SK-N-MC (cell line): ENCODE results near the gene TUBB4B.
"Not testable (repeated sequence)": the region's sequence is repeated elsewhere in the genome, so short reads cannot be mapped to it uniquely, and the experiment has no call there.

Experiments
- DNase-seq: peaks from one replicate; pipeline ENCODE4 v3.0.0-alpha.2; 2011; ENCODE audit warnings: low read depth, low spot score
- H3K27ac ChIP-seq: fragments of 200-600 bp; sonication (generic); 2 replicates; pipeline ENCODE4 v1.5.1; 2016; ENCODE audit warnings: mixed run types
- H3K36me3 ChIP-seq: fragments of 200-600 bp; sonication (generic); 2 replicates; pipeline ENCODE4 v1.6.1; 2017; ENCODE audit warnings: antibody characterized with exemption, low read length, mixed read lengths; ENCODE audit not compliant: insufficient read depth
- H3K4me3 ChIP-seq: fragments of 200-600 bp; sonication (generic); 2 replicates; pipeline ENCODE4 v1.5.1; 2016
- H3K9ac ChIP-seq: fragments of 200-600 bp; sonication (generic); 2 replicates; pipeline ENCODE4 v1.8.0; 2017; ENCODE audit warnings: mixed run types, mixed read lengths; ENCODE audit not compliant: insufficient read length
- H3K9me3 ChIP-seq: fragments of 200-600 bp; sonication (generic); 2 replicates; pipeline ENCODE4 v1.6.1; 2017; ENCODE audit warnings: low read depth, mild to moderate bottlenecking, antibody characterized with exemption, low read length, moderate library complexity, mixed read lengths
- EZH2 ChIP-seq: fragments of 200-600 bp; sonication (generic); IDR thresholded peaks from one replicate; pipeline ENCODE4 v1.6.1; 2017; ENCODE audit warnings: antibody characterized with exemption
- FOXP2 ChIP-seq: optimal IDR thresholded peaks from 2 replicates; pipeline ENCODE3; 2011; ENCODE audit warnings: mild to moderate bottlenecking, moderate library complexity; ENCODE audit not compliant: insufficient read depth; ENCODE audit errors: extremely low read length, control extremely low read depth
- POLR2AphosphoS5 ChIP-seq: IDR thresholded peaks from 2 replicates; pipeline ENCODE4 v1.6.1; 2012; ENCODE audit warnings: mild to moderate bottlenecking, low read depth, low read length, borderline replicate concordance

Gene TUBB4B

DNA sequence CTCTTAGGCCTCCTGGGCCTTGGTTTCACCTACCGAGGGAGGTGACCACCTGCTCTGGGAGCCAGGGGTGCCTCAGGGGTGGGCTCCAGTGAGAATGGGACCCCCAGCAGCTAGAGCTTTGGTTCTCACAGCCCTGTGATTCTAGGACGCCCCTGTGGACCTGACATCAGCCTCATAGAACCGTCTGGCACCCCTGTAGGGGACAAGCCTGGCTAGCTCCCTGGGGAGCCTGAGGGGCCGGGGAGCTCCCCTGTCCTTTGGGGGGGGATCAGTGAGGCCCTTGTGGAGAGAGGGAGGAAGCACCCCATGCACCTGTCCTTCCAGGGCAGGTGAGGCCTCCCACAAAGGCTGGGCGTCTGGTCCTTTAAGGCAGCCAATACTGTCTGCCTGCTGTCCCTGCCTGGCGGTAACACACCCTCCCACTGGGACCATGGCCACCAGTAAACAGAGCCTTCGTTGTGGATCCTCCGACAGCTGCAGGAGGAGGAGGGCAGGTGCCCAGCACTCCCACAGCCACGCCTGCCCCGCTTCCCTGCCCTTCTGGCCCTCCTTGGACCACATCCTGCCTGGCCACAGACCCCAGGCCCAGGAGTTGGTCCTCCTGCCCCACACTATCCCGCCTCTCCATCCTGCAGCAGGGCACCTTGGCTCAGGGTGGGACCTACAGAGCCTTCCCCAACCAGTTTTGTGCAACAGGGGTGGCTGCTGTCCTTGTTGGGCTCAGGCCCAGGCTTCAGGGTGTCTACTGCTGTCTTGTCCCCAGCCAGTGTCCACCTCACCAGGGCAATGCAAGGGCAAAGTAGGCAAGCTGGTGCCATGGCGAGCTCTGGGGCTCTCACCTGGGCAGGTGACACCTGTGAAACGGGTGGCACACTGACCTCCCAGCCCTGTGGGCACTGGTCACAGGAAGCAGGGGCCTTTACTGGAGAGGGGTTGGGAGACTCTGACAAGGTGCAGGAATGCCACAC, 3.0 kb upstream of the TUBB4B start:
- H3K9ac ChIP-seq, result no peak overlapping the region
- TF ChIP-seq POLR2AphosphoS5 (no peak), FOXP2 (no peak), EZH2 (no peak)
- H3K4me3 ChIP-seq, result no peak overlapping the region
- no peak overlapping the region for H3K27ac ChIP-seq
- no peaks in the 10 kb centered on the region for H3K9me3 ChIP-seq
- no peak for DNase-seq
- H3K36me3 ChIP-seq, result peaks cover 14% of the 10 kb centered on the region

DNA sequence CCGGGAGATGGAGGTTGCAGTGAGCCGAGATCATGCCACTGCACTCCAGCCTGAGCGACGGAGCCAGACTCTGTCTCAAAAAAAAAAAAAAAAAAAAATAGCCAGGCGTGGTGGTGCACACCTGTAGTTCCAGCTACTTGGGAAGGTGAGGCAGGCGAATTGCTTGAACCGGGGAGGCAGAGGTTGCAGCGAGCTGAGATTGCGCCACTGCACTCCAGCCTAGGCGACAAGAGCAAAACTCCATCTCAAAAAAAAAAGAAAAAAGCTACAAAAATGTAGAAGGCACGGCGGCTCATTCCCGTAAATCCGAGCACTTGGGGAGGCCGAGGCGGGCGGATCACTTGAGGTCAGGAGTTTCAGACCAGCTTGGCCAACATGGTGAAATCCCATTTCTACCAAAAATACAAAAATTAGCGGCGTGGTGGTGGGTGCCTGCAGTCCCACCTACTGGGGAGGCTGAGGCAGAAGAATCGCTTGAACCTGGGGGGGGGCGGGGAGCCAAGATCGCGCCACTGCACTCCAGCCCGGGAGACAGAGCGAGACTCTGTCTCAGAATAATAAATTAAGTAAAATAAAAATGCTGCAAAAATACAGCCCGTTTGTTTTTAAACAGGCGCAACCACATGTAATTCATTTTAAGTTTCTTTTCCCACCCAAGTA, 1.4 kb upstream of the TUBB4B start:
- H3K9ac ChIP-seq, result peak overlapping the region; percentile 88
- not testable (repeated sequence) for H3K9me3 ChIP-seq, DNase-seq
- H3K4me3 ChIP-seq, result peak overlapping the region; percentile 80
- H3K36me3 ChIP-seq, result peaks cover 21% of the 10 kb centered on the region
- H3K27ac ChIP-seq, result peak overlapping the region; percentile 85

DNA sequence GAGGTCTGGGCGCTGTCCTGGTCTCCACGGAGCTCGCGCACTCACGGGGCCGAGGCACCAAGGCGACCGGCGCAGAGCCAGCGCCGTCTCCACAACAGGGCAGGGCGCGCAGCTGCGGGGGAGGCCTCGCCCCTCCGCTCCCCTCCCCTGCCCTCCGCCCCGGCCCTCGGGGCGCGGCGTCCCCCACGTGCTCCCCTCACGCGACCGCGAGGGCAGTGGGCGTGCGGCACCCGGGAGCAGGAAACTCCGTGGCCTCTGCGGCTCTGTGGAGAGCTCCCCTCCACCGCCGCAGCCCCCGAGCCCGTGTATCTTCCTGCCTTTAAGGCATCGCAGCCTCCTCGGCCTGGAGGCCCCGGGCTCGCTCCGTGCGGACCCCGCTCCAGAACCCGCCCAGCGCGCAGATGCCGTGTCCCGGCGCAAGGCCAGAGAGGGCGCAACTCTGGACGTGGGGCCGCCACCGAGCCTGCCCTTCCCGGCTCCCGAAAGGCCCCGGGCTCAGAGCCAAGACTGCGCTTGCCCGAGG, 708 bp upstream of the TUBB4B start:
- Histone ChIP-seq H3K4me3 (peak overlapping the region; percentile 80), H3K9ac (peak overlapping the region; percentile 88), H3K36me3 (peaks cover 21% of the 10 kb centered on the region), H3K27ac (peak overlapping the region; percentile 85), H3K9me3 (no peaks in the 10 kb centered on the region)
- no peak for DNase-seq
- TF ChIP-seq POLR2AphosphoS5 (peak; percentile 38; the same call in 1 of the 2 replicates), EZH2 (no peak)

DNA sequence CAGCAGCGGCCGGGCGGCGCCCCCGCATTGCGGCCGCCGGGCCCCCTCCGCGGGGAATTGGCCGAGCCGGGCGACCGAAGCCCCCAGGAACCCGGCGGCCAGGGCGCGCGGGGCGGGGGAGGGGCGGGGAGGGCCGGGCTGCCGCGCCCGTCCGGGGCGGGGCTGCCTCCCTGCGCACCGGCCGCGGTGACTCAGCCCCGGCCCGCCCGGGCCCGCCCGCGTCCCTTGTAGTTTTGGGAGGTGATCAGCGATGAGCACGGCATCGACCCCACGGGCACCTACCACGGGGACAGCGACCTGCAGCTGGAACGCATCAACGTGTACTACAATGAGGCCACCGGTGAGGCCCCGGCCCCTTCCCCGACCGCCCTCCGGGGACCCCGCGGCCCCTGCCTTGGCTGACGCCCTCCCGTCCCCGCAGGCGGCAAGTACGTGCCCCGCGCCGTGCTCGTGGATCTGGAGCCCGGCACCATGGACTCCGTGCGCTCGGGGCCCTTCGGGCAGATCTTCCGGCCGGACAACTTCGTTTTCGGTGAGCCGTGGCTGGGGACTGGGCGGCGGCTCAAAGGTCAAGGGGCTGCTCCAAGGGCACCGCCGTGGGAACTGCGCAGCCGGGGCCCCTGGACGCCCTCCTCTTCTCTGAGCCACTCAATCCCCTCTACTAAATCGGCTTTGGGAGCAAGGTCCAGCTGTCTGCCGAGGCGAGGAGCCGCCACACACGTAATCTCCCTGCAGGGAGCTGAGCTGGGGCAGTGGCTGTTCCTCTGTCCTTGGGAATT, 592 bp downstream of the TUBB4B start:
- TF ChIP-seq EZH2 (no peak), FOXP2 (no peak), POLR2AphosphoS5 (no peak)
- DNase-seq, result no peak
- peak overlapping the region; percentile 91 for H3K9ac ChIP-seq
- H3K27ac ChIP-seq, result no peak overlapping the region
- peaks cover 21% of the 10 kb centered on the region for H3K36me3 ChIP-seq
- H3K9me3 ChIP-seq, result no peaks in the 10 kb centered on the region
- H3K4me3 ChIP-seq, result peak overlapping the region; percentile 90

DNA sequence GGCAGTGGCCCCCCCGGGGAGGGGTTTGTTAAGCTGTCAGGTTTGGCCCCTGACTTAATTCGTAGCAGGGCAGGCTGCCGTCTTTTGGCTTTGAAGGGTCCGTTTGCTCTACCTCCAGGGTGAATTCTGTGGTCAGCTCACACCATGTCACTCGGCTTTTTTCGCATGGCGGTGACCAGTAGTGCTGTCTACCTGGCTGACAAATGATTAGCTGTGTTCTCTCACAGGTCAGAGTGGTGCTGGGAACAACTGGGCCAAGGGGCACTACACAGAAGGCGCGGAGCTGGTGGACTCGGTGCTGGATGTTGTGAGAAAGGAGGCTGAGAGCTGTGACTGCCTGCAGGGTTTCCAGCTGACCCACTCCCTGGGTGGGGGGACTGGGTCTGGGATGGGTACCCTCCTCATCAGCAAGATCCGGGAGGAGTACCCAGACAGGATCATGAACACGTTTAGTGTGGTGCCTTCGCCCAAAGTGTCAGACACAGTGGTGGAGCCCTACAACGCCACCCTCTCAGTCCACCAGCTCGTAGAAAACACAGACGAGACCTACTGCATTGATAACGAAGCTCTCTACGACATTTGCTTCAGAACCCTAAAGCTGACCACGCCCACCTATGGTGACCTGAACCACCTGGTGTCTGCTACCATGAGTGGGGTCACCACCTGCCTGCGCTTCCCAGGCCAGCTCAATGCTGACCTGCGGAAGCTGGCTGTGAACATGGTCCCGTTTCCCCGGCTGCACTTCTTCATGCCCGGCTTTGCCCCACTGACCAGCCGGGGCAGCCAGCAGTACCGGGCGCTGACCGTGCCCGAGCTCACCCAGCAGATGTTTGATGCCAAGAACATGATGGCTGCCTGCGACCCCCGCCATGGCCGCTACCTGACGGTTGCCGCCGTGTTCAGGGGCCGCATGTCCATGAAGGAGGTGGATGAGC, 1.4 kb downstream of the TUBB4B start:
- H3K36me3 ChIP-seq, result peaks cover 21% of the 10 kb centered on the region

DNA sequence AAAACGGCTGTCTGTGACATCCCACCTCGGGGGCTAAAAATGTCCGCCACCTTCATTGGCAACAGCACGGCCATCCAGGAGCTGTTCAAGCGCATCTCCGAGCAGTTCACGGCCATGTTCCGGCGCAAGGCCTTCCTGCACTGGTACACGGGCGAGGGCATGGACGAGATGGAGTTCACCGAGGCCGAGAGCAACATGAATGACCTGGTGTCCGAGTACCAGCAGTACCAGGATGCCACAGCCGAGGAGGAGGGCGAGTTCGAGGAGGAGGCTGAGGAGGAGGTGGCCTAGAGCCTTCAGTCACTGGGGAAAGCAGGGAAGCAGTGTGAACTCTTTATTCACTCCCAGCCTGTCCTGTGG, 2.2 kb downstream of the TUBB4B start:
- DNase-seq, H3K9me3 ChIP-seq, H3K27ac ChIP-seq, H3K9ac ChIP-seq, H3K4me3 ChIP-seq: not testable (repeated sequence)
- peaks cover 21% of the 10 kb centered on the region for H3K36me3 ChIP-seq

More for the DNA sequence above, 1.4 kb downstream of the TUBB4B start:
- TF ChIP-seq EZH2, result no peak
- TF ChIP-seq FOXP2, result no peak
- TF ChIP-seq POLR2AphosphoS5, result no peak; the same call in 1 of the 2 replicates
- peak overlapping the region; percentile 91 for H3K9ac ChIP-seq
- H3K9me3 ChIP-seq, result no peaks in the 10 kb centered on the region
- no peak for DNase-seq
- peak overlapping the region; percentile 90 for H3K4me3 ChIP-seq
- H3K27ac ChIP-seq, result no peak overlapping the region

DNA sequence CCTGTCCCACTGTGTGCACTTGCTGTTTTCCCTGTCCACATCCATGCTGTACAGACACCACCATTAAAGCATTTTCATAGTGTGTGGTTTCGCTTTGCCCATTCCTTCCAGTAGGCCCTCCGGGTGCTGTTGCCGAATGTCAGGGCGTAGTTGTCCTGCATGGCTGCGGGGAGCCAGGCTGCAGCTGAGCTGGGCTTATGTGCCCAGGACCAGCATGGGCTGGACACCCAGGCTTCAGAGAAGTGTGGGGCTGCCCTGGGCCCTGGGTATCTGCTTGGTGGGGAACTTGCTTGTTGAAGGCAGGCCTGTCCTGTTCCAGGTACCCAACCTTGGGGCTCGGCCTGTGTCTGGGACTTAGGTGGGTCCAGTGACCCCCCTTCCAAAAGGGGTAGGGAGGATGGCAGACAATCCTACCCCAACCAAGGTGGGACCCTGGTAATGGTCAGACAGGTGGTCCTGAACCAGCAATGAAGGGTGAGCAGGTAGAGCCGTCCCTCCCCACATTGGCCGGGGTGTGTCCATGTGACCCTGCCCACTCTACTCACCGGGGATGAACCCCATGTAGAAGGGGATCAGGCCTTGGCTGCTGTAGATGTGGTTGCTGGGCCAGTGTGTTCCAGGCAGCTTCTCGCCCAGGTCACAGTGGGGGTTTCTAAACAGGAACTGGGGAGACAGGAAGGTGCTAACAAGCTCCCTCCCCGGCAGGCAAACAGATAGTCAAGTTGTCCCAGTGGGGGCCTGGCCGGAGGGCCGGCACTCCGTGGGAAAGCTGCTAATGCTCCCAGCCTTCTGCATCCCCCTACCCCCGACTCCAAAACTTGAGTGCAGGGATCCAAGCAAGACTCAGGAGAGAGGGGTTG, 2.8 kb downstream of the TUBB4B start:
- H3K9ac ChIP-seq, result no peak overlapping the region
- H3K9me3 ChIP-seq, result no peaks in the 10 kb centered on the region
- no peak overlapping the region for H3K27ac ChIP-seq
- H3K4me3 ChIP-seq, result no peak overlapping the region
- no peak for DNase-seq
- TF ChIP-seq EZH2, result no peak
- no peak; the same call in 1 of the 2 replicates for TF ChIP-seq POLR2AphosphoS5
- no peak for TF ChIP-seq FOXP2
- peaks cover 21% of the 10 kb centered on the region for H3K36me3 ChIP-seq
